GM23248 (cell line): Measurements from ENCODE around the gene TRERF1. TPM values are rescaled to one million over a fixed set of nuclear protein-coding genes. Genes with fewer than 3 reads are reported as not detected.

Source experiments
- DNase-seq: peaks from one replicate; pipeline ENCODE4 v3.0.0-alpha.2; 2015
- H2AFZ ChIP-seq: fragments of 200-600 bp; sonication (generic); 2 replicates; pipeline ENCODE4 v1.6.1; 2016; ENCODE audit warnings: antibody characterized with exemption
- H3F3A ChIP-seq: fragments of 200-600 bp; sonication (generic); 2 replicates; pipeline ENCODE4 v1.6.1; 2016; ENCODE audit warnings: mild to moderate bottlenecking, antibody characterized with exemption, mixed run types; ENCODE audit not compliant: insufficient read depth
- H3K27ac ChIP-seq: fragments of 200-600 bp; sonication (generic); 2 replicates; pipeline ENCODE4 v1.5.1; 2016; ENCODE audit warnings: mild to moderate bottlenecking
- H3K27me3 ChIP-seq: fragments of 200-600 bp; sonication (generic); replicated peaks from 2 replicates; pipeline ENCODE4 v1.6.1; 2016; ENCODE audit warnings: mild to moderate bottlenecking; ENCODE audit not compliant: insufficient read depth
- H3K36me3 ChIP-seq: fragments of 200-600 bp; sonication (generic); 2 replicates; pipeline ENCODE4 v1.6.1; 2016; ENCODE audit warnings: low read depth, mild to moderate bottlenecking
- H3K4me1 ChIP-seq: fragments of 200-600 bp; sonication (generic); 2 replicates; pipeline ENCODE4 v1.6.1; 2016; ENCODE audit warnings: mild to moderate bottlenecking; ENCODE audit not compliant: insufficient read depth
- H3K4me2 ChIP-seq: fragments of 200-600 bp; sonication (generic); one replicate; pipeline ENCODE4 v1.6.1; 2016; ENCODE audit warnings: mild to moderate bottlenecking; ENCODE audit not compliant: unreplicated experiment
- H3K4me3 ChIP-seq: fragments of 200-600 bp; sonication (generic); 2 replicates; pipeline ENCODE4 v1.5.1; 2016; ENCODE audit warnings: mild to moderate bottlenecking
- H3K79me2 ChIP-seq: fragments of 200-600 bp; sonication (generic); 2 replicates; pipeline ENCODE4 v1.6.1; 2016; ENCODE audit warnings: mild to moderate bottlenecking; ENCODE audit not compliant: insufficient read depth
- H3K9ac ChIP-seq: fragments of 200-600 bp; sonication (generic); 2 replicates; pipeline ENCODE4 v1.6.1; 2016; ENCODE audit warnings: mild to moderate bottlenecking
- H3K9me2 ChIP-seq: fragments of 200-600 bp; sonication (generic); 2 replicates; pipeline ENCODE4 v1.6.1; 2016; ENCODE audit warnings: mixed run types, mild to moderate bottlenecking, moderate library complexity; ENCODE audit not compliant: insufficient read depth
- H3K9me3 ChIP-seq: fragments of 200-600 bp; sonication (generic); one replicate; pipeline ENCODE4 v1.6.1; 2017; ENCODE audit warnings: low read depth
- H4K20me1 ChIP-seq: fragments of 200-600 bp; sonication (generic); 2 replicates; pipeline ENCODE4 v1.6.0; 2016; ENCODE audit not compliant: insufficient read depth
- EZH2 ChIP-seq: fragments of 200-600 bp; sonication (generic); IDR thresholded peaks from 2 replicates; pipeline ENCODE4 v1.6.1; 2018; ENCODE audit warnings: antibody characterized with exemption, mild to moderate bottlenecking; ENCODE audit not compliant: insufficient read depth, poor library complexity, severe bottlenecking
- EZH2phosphoT487 ChIP-seq: fragments of 200-600 bp; sonication (generic); IDR thresholded peaks from 2 replicates; pipeline ENCODE4 v1.6.1; 2018; ENCODE audit warnings: antibody characterized with exemption, moderate library complexity, mild to moderate bottlenecking, low read depth; ENCODE audit not compliant: insufficient read depth
- WGBS, 2 experiments: methylation state at CpG; one replicate each; pipeline ENCODE4 v1.1.6; 2015 to 2017; ENCODE audit warnings: low lambda C conversion rate in 2 of 2, low coverage in 1 of 2; ENCODE audit errors: missing lambda C conversion rate in 2 of 2; 5-methylcytosine and 5-hydroxymethylcytosine counted together
- in situ Hi-C: fragments of 300-500 bp; cut with MboI; formaldehyde crosslinking; loops from 2 replicates; pipeline ENCODE4 v1.15.0; 2020
- polyA plus RNA-seq: library from polyadenylated mRNA; unstranded; fragments of >200 nt; fragmentation: Nextera tagmentation; extraction: Ambion mirVana; gene quantifications from 2 replicates; pipeline ENCODE4 v1.2.1, GENCODE V29; 2016
- total RNA-seq: library from RNA; depleted of rRNA; stranded (reverse); fragments of >200 nt; shearing (Covaris generic); gene quantifications from 2 replicates; pipeline ENCODE4 v1.2.3, GENCODE V29; 2014

The TRERF1 gene
- total and polyA plus RNA-seq, 2 experiments from 2014 or later, result 2.7 to 3.1 TPM

GRCh38 chr6:42431356-42431755, 20.4 kb downstream of the TRERF1 start:
- 96 to 98% methylated on average over 3 of the region's 3 CpGs for WGBS, 2 experiments
- Histone ChIP-seq H2AFZ (no peak overlapping the region), H3K79me2 (peaks cover 71% of the 10 kb centered on the region), H3K9me2 (no peaks in the 10 kb centered on the region), H4K20me1 (no peaks in the 10 kb centered on the region), H3K27me3 (no peaks in the 10 kb centered on the region), H3F3A (peaks cover 13% of the 10 kb centered on the region; the same call in 1 of the 2 replicates), H3K9me3 (no peaks in the 10 kb centered on the region), H3K27ac (no peak overlapping the region), H3K4me2 (no peak overlapping the region), H3K9ac (no peak overlapping the region), H3K4me3 (no peak overlapping the region), H3K36me3 (peaks cover 8% of the 10 kb centered on the region; the same call in 1 of the 2 replicates), H3K4me1 (peaks cover 18% of the 10 kb centered on the region)
- no peak for TF ChIP-seq EZH2
- no peak for TF ChIP-seq EZH2phosphoT487
- in situ Hi-C loops, result no loop called here
- no peak for DNase-seq

- Histone ChIP-seq H3K27me3 (no peaks in the 10 kb centered on the region), H3K9ac (no peak overlapping the region), H3K4me2 (no peak overlapping the region), H3K36me3 (peaks cover 8% of the 10 kb centered on the region; the same call in 1 of the 2 replicates), H3F3A (peaks cover 13% of the 10 kb centered on the region; the same call in 1 of the 2 replicates), H3K9me2 (no peaks in the 10 kb centered on the region), H2AFZ (no peak overlapping the region), H3K4me3 (no peak overlapping the region), H3K27ac (no peak overlapping the region), H3K9me3 (no peaks in the 10 kb centered on the region), H3K79me2 (peaks cover 69% of the 10 kb centered on the region), H3K4me1 (peaks cover 18% of the 10 kb centered on the region), H4K20me1 (no peaks in the 10 kb centered on the region)
- 94 to 99% methylated on average over 7 of the region's 7 CpGs for WGBS, 2 experiments
- in situ Hi-C loops, result no loop called here
- TF ChIP-seq EZH2phosphoT487 (no peak), EZH2 (no peak)
- DNase-seq, result no peak
Observed at GRCh38 chr6:42429836-42430235, 21.9 kb downstream of the TRERF1 start.

- H3K36me3 ChIP-seq, result peaks cover 7% of the 10 kb centered on the region; the same call in 1 of the 2 replicates
- no peak overlapping the region for H3K4me3 ChIP-seq
- H3K27me3 ChIP-seq, result no peaks in the 10 kb centered on the region
- peaks cover 13% of the 10 kb centered on the region; the same call in 1 of the 2 replicates for H3F3A ChIP-seq
- TF ChIP-seq EZH2 (no peak), EZH2phosphoT487 (no peak)
- peaks cover 18% of the 10 kb centered on the region for H3K4me1 ChIP-seq
- H3K9me3 ChIP-seq, result no peaks in the 10 kb centered on the region
- H3K9me2 ChIP-seq, result no peaks in the 10 kb centered on the region
- H3K9ac ChIP-seq, result no peak overlapping the region
- H4K20me1 ChIP-seq, result no peaks in the 10 kb centered on the region
- no peak for DNase-seq
- in situ Hi-C loops, result no loop called here
- peak overlapping the region; percentile 38 for H3K4me2 ChIP-seq
- H2AFZ ChIP-seq, result peak overlapping the region; percentile 76
- H3K79me2 ChIP-seq, result peaks cover 67% of the 10 kb centered on the region
- WGBS, 2 experiments, result 72 to 77% methylated on average over 8 of the region's 8 CpGs
- peak overlapping the region; percentile 12; the same call in 1 of the 2 replicates for H3K27ac ChIP-seq
Observed at GRCh38 chr6:42429042-42429585, 22.6 kb downstream of the TRERF1 start.

- 0 out of 2 replicates have a peak, but pooled peaks cover under 1% of the 10 kb centered on the region for H3K36me3 ChIP-seq
- TF ChIP-seq EZH2 (no peak), EZH2phosphoT487 (no peak)
- WGBS, 2 experiments, result 37 to 38% methylated on average over 7 of the region's 7 CpGs
- DNase-seq, result peak; percentile 63
- H3K27me3 ChIP-seq, result no peaks in the 10 kb centered on the region
- peaks cover 18% of the 10 kb centered on the region for H3K4me1 ChIP-seq
- H3K9me2 ChIP-seq, result no peaks in the 10 kb centered on the region
- no peaks in the 10 kb centered on the region for H3K9me3 ChIP-seq
- H4K20me1 ChIP-seq, result no peaks in the 10 kb centered on the region
- peak overlapping the region; percentile 76 for H2AFZ ChIP-seq
- H3K4me3 ChIP-seq, result no peak overlapping the region
- in situ Hi-C loops, result no loop called here
- peaks cover 9% of the 10 kb centered on the region; the same call in 1 of the 2 replicates for H3F3A ChIP-seq
- peak overlapping the region; percentile 38 for H3K4me2 ChIP-seq
- 0 out of 2 replicates have a peak overlapping the region, but pooled peaks have one; percentile 9 for H3K9ac ChIP-seq
- H3K79me2 ChIP-seq, result peaks cover 67% of the 10 kb centered on the region
- H3K27ac ChIP-seq, result peak overlapping the region; percentile 24
Observed at GRCh38 chr6:42428326-42429041, 23.2 kb downstream of the TRERF1 start.
